HFF-Myc (cell line): ENCODE measurements around the gene APOL1.
"Not testable (repeated sequence)": the region's sequence is repeated elsewhere in the genome, so short reads cannot be mapped to it uniquely, and the experiment has no call there.

ENCODE experiments used
- DNase-seq: peaks from one replicate; pipeline ENCODE4 v3.0.0-alpha.2; 2011; ENCODE audit warnings: low read depth; ENCODE audit errors: extremely low read depth
- H3K4me3 ChIP-seq: replicated peaks from 2 replicates; pipeline ENCODE4 v1.5.1; 2011; ENCODE audit warnings: low read depth, mild to moderate bottlenecking, control low read depth, low read length
- TF ChIP-seq, protein P1 (sequence below): IDR thresholded peaks from 2 replicates; pipeline ENCODE4 v1.5.1; 2012; ENCODE audit warnings: mild to moderate bottlenecking, low read depth, low read length, control low read depth; ENCODE audit errors: missing control alignments

The APOL1 gene

DNA sequence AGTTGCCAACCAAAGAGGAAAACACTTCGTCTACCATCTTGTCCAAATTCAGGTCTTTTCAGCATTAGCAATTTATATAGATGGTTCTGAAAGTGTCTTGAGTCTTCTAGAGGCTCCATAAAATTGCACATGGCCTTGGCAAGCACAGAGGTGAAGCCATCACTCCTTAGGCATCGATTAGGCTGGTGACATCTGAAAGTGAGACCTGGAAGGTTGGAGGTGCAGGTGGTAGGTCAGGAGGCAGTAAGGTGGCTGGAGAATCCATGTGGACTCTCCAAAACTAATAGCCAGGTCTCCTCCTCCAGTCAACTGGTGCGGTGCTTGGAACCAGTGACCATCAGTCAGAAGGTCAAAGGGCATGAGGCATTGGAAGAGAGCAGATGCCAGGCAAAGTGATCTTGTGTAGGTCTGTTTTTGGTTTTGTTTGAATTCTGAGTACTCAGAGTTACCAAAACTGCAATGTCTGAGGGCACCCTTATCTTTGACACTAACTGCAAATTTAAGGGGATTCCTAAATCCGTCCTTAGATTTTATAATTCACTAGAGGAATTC is 7.1 kb upstream of the APOL1 start:
- no peak for DNase-seq
- TF ChIP-seq, protein P1, sequence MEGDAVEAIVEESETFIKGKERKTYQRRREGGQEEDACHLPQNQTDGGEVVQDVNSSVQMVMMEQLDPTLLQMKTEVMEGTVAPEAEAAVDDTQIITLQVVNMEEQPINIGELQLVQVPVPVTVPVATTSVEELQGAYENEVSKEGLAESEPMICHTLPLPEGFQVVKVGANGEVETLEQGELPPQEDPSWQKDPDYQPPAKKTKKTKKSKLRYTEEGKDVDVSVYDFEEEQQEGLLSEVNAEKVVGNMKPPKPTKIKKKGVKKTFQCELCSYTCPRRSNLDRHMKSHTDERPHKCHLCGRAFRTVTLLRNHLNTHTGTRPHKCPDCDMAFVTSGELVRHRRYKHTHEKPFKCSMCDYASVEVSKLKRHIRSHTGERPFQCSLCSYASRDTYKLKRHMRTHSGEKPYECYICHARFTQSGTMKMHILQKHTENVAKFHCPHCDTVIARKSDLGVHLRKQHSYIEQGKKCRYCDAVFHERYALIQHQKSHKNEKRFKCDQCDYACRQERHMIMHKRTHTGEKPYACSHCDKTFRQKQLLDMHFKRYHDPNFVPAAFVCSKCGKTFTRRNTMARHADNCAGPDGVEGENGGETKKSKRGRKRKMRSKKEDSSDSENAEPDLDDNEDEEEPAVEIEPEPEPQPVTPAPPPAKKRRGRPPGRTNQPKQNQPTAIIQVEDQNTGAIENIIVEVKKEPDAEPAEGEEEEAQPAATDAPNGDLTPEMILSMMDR, result no peak
- no peak overlapping the region for H3K4me3 ChIP-seq

DNA sequence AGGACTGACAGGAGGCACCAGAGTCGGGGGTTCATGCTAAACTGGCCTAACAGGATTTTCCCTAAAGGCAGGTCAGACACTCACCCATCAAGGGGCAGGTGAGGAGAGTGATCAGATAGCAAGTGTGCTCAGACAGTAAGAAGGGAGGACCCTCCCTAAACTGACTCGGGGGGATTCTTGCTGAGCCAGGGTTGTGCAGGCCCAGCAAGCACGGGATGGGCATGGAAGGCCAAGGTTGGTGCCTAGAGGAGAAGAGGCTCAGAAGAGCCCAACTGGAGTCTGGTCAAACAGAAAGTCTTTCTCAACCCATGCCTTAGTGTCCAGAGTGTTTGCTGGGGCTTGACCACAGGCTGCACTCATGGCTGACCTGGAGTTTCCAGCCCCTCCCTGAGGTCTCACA is 6.2 kb upstream of the APOL1 start:
- TF ChIP-seq, protein P1, result no peak
- no peak overlapping the region for H3K4me3 ChIP-seq

GRCh38 chr22:36247955-36248354 is 5.0 kb upstream of the APOL1 start:
- H3K4me3 ChIP-seq, result no peak overlapping the region
- TF ChIP-seq, protein P1, result no peak
- no peak for DNase-seq

More for the DNA sequence above, 6.2 kb upstream of the APOL1 start:
- DNase-seq, result no peak

DNA sequence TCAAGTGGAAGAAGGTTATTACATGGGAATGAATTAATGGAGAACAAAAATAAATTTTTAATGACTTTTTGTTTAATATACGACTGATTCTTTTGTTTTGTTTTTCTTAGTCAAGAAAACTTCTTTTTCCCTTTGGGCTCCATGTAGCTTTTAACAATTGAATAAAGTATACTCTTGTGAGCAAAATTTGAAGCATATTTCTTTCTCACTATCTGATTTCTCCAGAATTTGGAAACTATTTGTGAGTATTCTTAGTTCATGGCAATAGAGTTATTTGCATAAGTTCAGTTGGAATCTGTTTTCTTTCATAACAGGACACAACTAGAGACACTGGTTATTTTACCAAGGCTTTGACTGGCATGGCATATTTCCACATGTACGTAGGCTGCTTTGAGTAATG is 3.8 kb upstream of the APOL1 start:
- no peak for DNase-seq
- TF ChIP-seq, protein P1, result no peak
- H3K4me3 ChIP-seq, result no peak overlapping the region

GRCh38 chr22:36250292-36250960 is 2.5 kb upstream of the APOL1 start:
- not testable (repeated sequence) for DNase-seq, H3K4me3 ChIP-seq

DNA sequence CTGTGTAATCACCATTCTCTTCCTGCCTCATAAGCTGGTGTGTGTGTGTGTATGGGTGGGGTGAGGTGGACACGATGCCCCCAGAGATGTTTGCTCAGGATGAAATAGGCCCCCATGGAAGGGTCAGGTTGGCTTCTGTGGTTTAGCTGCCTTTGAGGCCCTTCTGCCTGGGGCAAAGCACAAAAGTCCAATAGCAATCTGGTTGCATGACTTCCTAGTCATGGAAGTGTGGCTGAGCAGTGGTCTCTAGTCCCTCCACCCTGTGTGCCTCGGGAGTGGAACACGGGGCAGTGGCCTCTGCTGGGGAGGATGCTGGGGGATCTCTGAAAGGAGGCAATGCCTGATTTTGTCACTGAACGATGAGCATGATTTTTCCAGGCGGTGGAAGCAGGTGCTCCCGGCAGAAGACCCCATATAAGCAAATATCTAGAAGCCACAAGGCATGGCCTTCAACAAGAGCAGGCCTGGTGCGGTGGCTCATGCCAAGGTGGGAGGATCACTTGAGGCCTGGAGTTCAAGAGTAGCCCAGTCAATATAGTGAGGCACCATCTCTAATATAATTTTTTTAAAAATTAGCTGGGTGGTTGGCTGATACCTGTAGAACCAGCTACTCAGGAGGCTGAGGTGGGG is 839 bp upstream of the APOL1 start:
- DNase-seq, H3K4me3 ChIP-seq: not testable (repeated sequence)

DNA sequence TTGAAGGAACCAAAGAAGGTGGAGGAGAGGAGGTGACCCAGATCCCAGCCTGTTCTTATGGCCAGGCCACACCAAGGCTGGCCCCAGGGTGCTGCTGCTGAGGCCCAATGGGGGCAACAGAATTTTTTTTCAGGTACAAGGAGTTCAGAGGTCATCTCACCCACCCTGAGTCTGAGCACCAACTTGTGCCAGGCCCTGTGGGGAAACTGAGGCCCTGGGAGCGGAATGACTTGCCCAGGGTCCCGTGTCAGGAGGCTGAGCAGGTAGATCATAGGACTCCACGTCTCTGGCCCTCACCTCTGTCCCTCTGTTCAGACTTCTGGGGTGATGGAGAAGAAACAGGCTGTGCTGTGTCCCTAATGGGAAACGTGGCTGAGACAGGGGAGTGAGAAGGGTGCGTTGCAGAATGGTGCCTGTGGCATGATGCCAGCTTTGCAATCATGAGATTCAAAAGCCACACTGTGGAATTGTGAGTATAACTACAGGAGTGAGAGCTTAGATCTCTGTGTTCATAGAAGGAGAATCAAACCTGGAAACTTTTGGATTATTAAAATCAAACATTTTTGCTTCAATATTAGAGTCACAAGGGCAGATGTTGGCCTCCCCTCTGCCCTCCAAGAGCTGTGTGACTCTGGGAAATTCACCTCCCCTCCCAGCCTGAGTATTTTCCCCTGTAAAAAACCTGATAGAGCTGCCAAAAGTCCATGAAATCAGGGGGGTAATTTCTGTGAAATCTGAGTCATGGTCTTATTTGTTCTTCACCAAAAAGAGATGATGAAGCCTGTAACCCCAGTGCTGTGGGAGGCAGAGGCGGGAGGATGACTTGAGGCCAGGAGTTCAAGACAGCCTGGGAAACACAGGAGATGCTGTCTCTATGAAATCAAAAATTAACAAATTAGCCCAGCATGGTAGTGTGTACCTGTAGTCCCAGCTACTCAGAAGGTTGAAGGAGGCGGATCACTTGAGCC is 874 bp downstream of the APOL1 start:
- no peak overlapping the region for H3K4me3 ChIP-seq
- no peak for DNase-seq
- TF ChIP-seq, protein P1, result no peak

DNA sequence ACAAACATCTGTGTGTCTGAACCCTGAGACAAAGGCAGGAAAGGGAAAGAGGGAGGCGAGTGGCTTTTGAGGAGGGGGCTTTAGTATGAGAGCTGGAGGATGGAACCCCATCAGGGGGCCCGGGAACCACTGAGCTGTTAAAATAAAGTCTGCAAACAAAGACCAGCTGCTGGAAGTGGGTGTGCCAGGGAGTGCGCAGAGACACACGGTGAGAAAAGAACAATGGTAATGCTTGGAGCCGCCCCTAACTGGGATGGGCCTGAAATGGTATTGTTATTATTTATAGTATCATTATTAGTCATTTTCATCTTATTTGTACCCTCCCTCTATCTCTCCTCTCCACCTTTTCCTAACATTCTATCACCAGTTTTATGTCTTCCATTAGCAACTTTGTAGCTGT is 2.6 kb downstream of the APOL1 start:
- not testable (repeated sequence) for H3K4me3 ChIP-seq, DNase-seq
